ENCODE data around the gene PAGR1. TPM values are rescaled to one million over a fixed set of nuclear protein-coding genes. Genes with fewer than 3 reads are reported as not detected.

The PAGR1 gene
- polyA plus RNA-seq, 1 donor from 2014 or later: 86.8 TPM

DNA sequence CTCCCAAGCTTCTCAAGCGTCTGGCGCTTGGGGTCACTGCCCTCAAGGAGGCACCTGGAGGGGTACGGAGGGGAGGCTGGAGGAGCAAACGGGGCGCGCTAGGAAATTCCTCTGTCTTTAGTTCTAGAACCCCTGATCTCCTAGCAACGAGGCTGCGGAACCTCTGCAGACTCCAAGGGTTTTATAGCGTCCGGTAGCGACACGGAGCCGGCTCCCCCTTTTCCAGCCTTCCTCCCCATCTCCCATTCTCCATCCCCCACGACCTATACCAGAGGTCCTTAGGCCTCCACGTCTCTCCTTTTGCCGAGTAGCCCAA is 47.7 kb downstream of the PAGR1 start:
- Histone ChIP-seq H3K9me2 (ENCODE audit: insufficient read depth, low read length) (no peaks in the 10 kb centered on the region), H3K9me3 (ENCODE audit: low read length) (no peaks in the 10 kb centered on the region), H3K4me2 (ENCODE audit: low read length) (no peak overlapping the region), H3K27me3 (ENCODE audit: insufficient read depth, low read depth, low read length) (no peaks in the 10 kb centered on the region), H2AFZ (ENCODE audit: low read depth, low read length) (no peak overlapping the region), H3K36me3 (ENCODE audit: insufficient read depth, low read length) (no peaks in the 10 kb centered on the region), H3K4me3 (ENCODE audit: low read length) (peak overlapping the region; percentile 90), H3K27ac (ENCODE audit: low read length) (peak overlapping the region; percentile 82), H3F3A (ENCODE audit: insufficient read depth, low read length, poor library complexity, severe bottlenecking) (no peaks in the 10 kb centered on the region), H4K20me1 (ENCODE audit: insufficient read depth) (no peaks in the 10 kb centered on the region), H3K9ac (ENCODE audit: low read length) (no peak overlapping the region), H3K79me2 (replicated peaks; ENCODE audit: insufficient read depth, low read length) (peaks cover 6% of the 10 kb centered on the region)
- TF ChIP-seq REST (IDR thresholded peaks at IDR 0.05; ENCODE audit: borderline replicate concordance) (no peak), EZH2 (IDR thresholded peaks at IDR 0.05; ENCODE audit: borderline replicate concordance, insufficient read depth, low read length, poor library complexity, severe bottlenecking) (no peak), SMC3 (conservative IDR thresholded peaks at IDR 0.05; ENCODE audit: poor library complexity) (peak; percentile 14), POLR2AphosphoS5 (IDR thresholded peaks at IDR 0.05) (no peak)

DNA sequence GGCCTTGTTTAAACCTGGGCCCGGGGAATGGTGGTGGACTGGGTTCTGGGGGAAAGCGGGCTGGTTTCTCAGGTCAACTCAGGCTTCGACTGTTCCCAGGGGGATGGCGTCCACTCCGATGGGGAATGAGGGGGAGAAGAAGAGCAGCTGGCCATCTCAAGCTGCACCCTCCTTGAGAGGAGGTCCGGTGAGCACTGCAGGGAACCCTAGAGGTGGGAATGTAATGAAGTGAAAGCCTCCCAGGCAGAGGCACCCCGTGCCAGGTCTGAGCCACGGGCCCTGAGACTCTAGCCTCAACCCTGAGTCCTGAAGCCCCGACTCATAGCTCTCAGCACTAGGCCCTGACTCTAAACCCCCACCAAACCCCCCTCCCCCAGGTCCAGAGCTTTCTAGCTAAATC is 48.3 kb downstream of the PAGR1 start:
- no peak for TF ChIP-seq SMC3 (conservative IDR thresholded peaks at IDR 0.05; ENCODE audit: poor library complexity)
- TF ChIP-seq POLR2AphosphoS5 (IDR thresholded peaks at IDR 0.05): no peak
- TF ChIP-seq REST (IDR thresholded peaks at IDR 0.05; ENCODE audit: borderline replicate concordance): no peak
- TF ChIP-seq EP300 (conservative IDR thresholded peaks at IDR 0.05; ENCODE audit: poor library complexity, severe bottlenecking): no peak
- no peak for TF ChIP-seq TAF1 (IDR thresholded peaks at IDR 0.05; ENCODE audit: low read depth)
- TF ChIP-seq MXI1 (conservative IDR thresholded peaks at IDR 0.05; ENCODE audit: poor library complexity, severe bottlenecking): no peak
- no peak for TF ChIP-seq EZH2 (IDR thresholded peaks at IDR 0.05; ENCODE audit: borderline replicate concordance, insufficient read depth, low read length, poor library complexity, severe bottlenecking)
- no peak for TF ChIP-seq RAD21 (conservative IDR thresholded peaks at IDR 0.05)
- Histone ChIP-seq H3K36me3 (ENCODE audit: insufficient read depth, low read length) (no peaks in the 10 kb centered on the region), H3K27ac (ENCODE audit: low read length) (no peak overlapping the region), H3K4me3 (ENCODE audit: low read length) (no peak overlapping the region), H3K9ac (ENCODE audit: low read length) (no peak overlapping the region), H2AFZ (ENCODE audit: low read depth, low read length) (no peak overlapping the region), H3K79me2 (replicated peaks; ENCODE audit: insufficient read depth, low read length) (peaks cover 6% of the 10 kb centered on the region), H3K9me3 (ENCODE audit: low read length) (no peaks in the 10 kb centered on the region), H3K9me2 (ENCODE audit: insufficient read depth, low read length) (no peaks in the 10 kb centered on the region), H3F3A (ENCODE audit: insufficient read depth, low read length, poor library complexity, severe bottlenecking) (no peaks in the 10 kb centered on the region), H3K4me2 (ENCODE audit: low read length) (no peak overlapping the region), H4K20me1 (ENCODE audit: insufficient read depth) (no peaks in the 10 kb centered on the region), H3K27me3 (ENCODE audit: insufficient read depth, low read depth, low read length) (no peaks in the 10 kb centered on the region)
